Body of pancreas (tissue), 4 donors: ENCODE measurements around the gene EFNA5. TPM values are rescaled to one million over a fixed set of nuclear protein-coding genes. Genes with fewer than 3 reads are reported as not detected.

ENCODE experiments used
- ATAC-seq: fragments of 150-250 bp; one replicate; pipeline ENCODE4 v1.9.1; 2016
- DNase-seq, 4 donors: peaks; one replicate each; pipeline ENCODE4 v3.0.0-alpha.2; 2019
- H3K27ac ChIP-seq, 4 donors: fragments of 200-600 bp; sonication (generic); 1 replicate in 3 of 4; 2 replicates in 1 of 4; pipeline versions ENCODE4 v1.5.1 to v1.6.1; 2016 to 2019; ENCODE audit warnings: mild to moderate bottlenecking in 1 of 4, mixed read lengths in 1 of 4, moderate library complexity in 1 of 4
- H3K27me3 ChIP-seq, 2 donors: fragments of 200-600 bp; sonication (generic); one replicate each; pipeline ENCODE4 v1.6.0; 2016; ENCODE audit warnings: mild to moderate bottlenecking in 1 of 2
- H3K36me3 ChIP-seq, 2 donors: fragments of 200-600 bp; sonication (generic); replicated peaks in 1 of 2; 2 replicates each; pipeline ENCODE4 v1.5.1; 2016; ENCODE audit warnings: low read depth in 2 of 2; ENCODE audit not compliant: insufficient read depth in 1 of 2
- H3K4me1 ChIP-seq: fragments of 200-600 bp; sonication (generic); one replicate; pipeline ENCODE4 v1.6.0; 2016
- H3K4me3 ChIP-seq, 2 donors: fragments of 200-600 bp; sonication (generic); 1 replicate in 1 of 2; 2 replicates in 1 of 2; pipeline ENCODE4 v1.5.1; 2016 to 2019
- H3K9me3 ChIP-seq, 3 donors: fragments of 200-600 bp; sonication (generic); 1 replicate in 2 of 3; 2 replicates in 1 of 3; pipeline ENCODE4 v1.5.1; 2016
- CTCF ChIP-seq, 7 experiments: fragments of 450-650 bp in 4 of 7; fragments of 200-600 bp in 3 of 7; sonication (generic) in 3 of 7; IDR thresholded peaks; one replicate each; pipeline ENCODE4 v1.5.1; 2016 to 2019; ENCODE audit warnings: antibody characterized with exemption in 7 of 7
- POLR2A ChIP-seq, 3 donors: fragments of 450-650 bp; IDR thresholded peaks; one replicate each; pipeline ENCODE4 v1.6.1; 2016; ENCODE audit warnings: antibody characterized with exemption in 3 of 3, mild to moderate bottlenecking in 2 of 3
- WGBS, 2 donors: methylation state at CpG; one replicate each; pipeline ENCODE4 v1.1.5; 2017; 5-methylcytosine and 5-hydroxymethylcytosine counted together
- intact Hi-C: fragments of 100-400 bp; cut with DNase I; formaldehyde crosslinking; loops from one replicate; pipeline ENCODE4 v1.15.1; 2023
- total RNA-seq, 2 donors: library from RNA; depleted of rRNA; stranded (reverse); fragments of >200 nt; gene quantifications; one replicate each; pipeline ENCODE4 v1.1.0, GENCODE V29; 2016

The EFNA5 gene
- total RNA-seq, 2 donors from 2014 or later: 1.3 to 3.4 TPM

- ATAC-seq (no peak), DNase-seq (no peak)
- intact Hi-C loops: no loop called here
- no peaks in the 10 kb centered on the region for H3K9me3 ChIP-seq
- H3K4me3 ChIP-seq: no peak overlapping the region
- no peaks in the 10 kb centered on the region for H3K27me3 ChIP-seq
- peaks cover 3% of the 10 kb centered on the region for H3K4me1 ChIP-seq
- 62 to 71% methylated on average over 4 of the region's 4 CpGs for WGBS, 2 donors
- H3K36me3 ChIP-seq: no peaks in the 10 kb centered on the region
- no peak overlapping the region for H3K27ac ChIP-seq
- TF ChIP-seq CTCF (IDR thresholded peaks at IDR 0.05) (no peak), POLR2A (IDR thresholded peaks at IDR 0.05) (no peak)
Observed at GRCh38 chr5:107576155-107576554, 94.6 kb downstream of the EFNA5 start.

- Histone ChIP-seq H3K36me3 (no peaks in the 10 kb centered on the region), H3K9me3 (no peaks in the 10 kb centered on the region), H3K4me3 (no peak overlapping the region), H3K27ac (no peak overlapping the region), H3K4me1 (peaks cover 9% of the 10 kb centered on the region), H3K27me3 (no peaks in the 10 kb centered on the region)
- TF ChIP-seq POLR2A (IDR thresholded peaks at IDR 0.05): no peak
- TF ChIP-seq CTCF (IDR thresholded peaks at IDR 0.05): no peak
- 86 to 87% methylated on average over 1 of the region's 1 CpG for WGBS, 2 donors
- intact Hi-C loops: no loop called here
- ATAC-seq (no peak), DNase-seq (no peak)
Observed at GRCh38 chr5:107574287-107574686, 96.5 kb downstream of the EFNA5 start.

GRCh38 chr5:107572715-107573368, 97.9 kb downstream of the EFNA5 start:
- intact Hi-C loops: no loop called here
- no peaks in the 10 kb centered on the region for H3K27me3 ChIP-seq
- H3K4me3 ChIP-seq: no peak overlapping the region
- peaks cover 9% of the 10 kb centered on the region for H3K4me1 ChIP-seq
- H3K9me3 ChIP-seq: no peaks in the 10 kb centered on the region
- WGBS, 2 donors: 87 to 91% methylated on average over 8 of the region's 8 CpGs
- DNase-seq (no peak), ATAC-seq (no peak)
- no peaks in the 10 kb centered on the region for H3K36me3 ChIP-seq
- no peak for TF ChIP-seq POLR2A (IDR thresholded peaks at IDR 0.05)
- no peak overlapping the region for H3K27ac ChIP-seq

GRCh38 chr5:107571621-107572536, 98.9 kb downstream of the EFNA5 start:
- Histone ChIP-seq H3K27ac (peak overlapping the region; percentile 7 to 80 (median 73)), H3K9me3 (no peaks in the 10 kb centered on the region), H3K4me1 (peaks cover 9% of the 10 kb centered on the region), H3K27me3 (no peaks in the 10 kb centered on the region), H3K36me3 (no peaks in the 10 kb centered on the region), H3K4me3 (peak overlapping the region in 1 of 2 donors; percentile 13)
- DNase-seq (peak; percentile 92 to 97 (median 94)), ATAC-seq (peak; percentile 96)
- intact Hi-C loops: no loop called here
- WGBS, 2 donors: 2% methylated on average over 23 to 26 of the region's 26 CpGs
- TF ChIP-seq POLR2A (IDR thresholded peaks at IDR 0.05) (peak in 2 of 3 donors; percentile 21 to 35), CTCF (IDR thresholded peaks at IDR 0.05) (peak; percentile 88 to 94 (median 94))

GRCh38 chr5:107570805-107571531, 99.8 kb downstream of the EFNA5 start:
- TF ChIP-seq POLR2A (IDR thresholded peaks at IDR 0.05) (no peak), CTCF (IDR thresholded peaks at IDR 0.05) (no peak)
- Histone ChIP-seq H3K27ac (peak overlapping the region; percentile 23 to 80 (median 73)), H3K27me3 (no peaks in the 10 kb centered on the region), H3K4me1 (peaks cover 9% of the 10 kb centered on the region), H3K36me3 (no peaks in the 10 kb centered on the region), H3K9me3 (no peaks in the 10 kb centered on the region), H3K4me3 (no peak overlapping the region)
- intact Hi-C loops: no loop called here
- ATAC-seq: peak; percentile 13
- DNase-seq: peak in 3 of 4 donors; percentile 13 to 18 (median 14)
- 55 to 56% methylated on average over 14 of the region's 14 CpGs for WGBS, 2 donors
